Transverse colon (tissue), 4 donors: Measurements from ENCODE around the gene PRKG1.

Experiments used
- CTCF ChIP-seq, 5 experiments: fragments of 200-600 bp in 3 of 5; fragments of 450-650 bp in 2 of 5; sonication (generic) in 3 of 5; IDR thresholded peaks; 1 replicate in 2 of 5; 2 replicates in 3 of 5; pipeline ENCODE4 v1.5.1; 2016 to 2017; ENCODE audit warnings: antibody characterized with exemption in 5 of 5, inconsistent platforms in 3 of 5, mild to moderate bottlenecking in 2 of 5, moderate library complexity in 1 of 5
- EP300 ChIP-seq: sonication (generic); formaldehyde crosslinking; IDR thresholded peaks from one replicate; pipeline ENCODE4 v1.6.1; 2017; ENCODE audit warnings: antibody characterized with exemption, low read depth
- POLR2A ChIP-seq: fragments of 450-650 bp; IDR thresholded peaks from one replicate; pipeline ENCODE4 v1.6.1; 2016; ENCODE audit warnings: antibody characterized with exemption, mild to moderate bottlenecking, moderate library complexity
- POLR2AphosphoS5 ChIP-seq, 3 donors: sonication (generic); formaldehyde crosslinking; IDR thresholded peaks; one replicate each; pipeline ENCODE4 v1.6.1; 2016; ENCODE audit warnings: antibody characterized with exemption in 3 of 3

GRCh38 chr10:51694086-51694768 is 619.9 kb downstream of the PRKG1 start:
- TF ChIP-seq CTCF (IDR thresholded peaks at IDR 0.05), result no peak
- TF ChIP-seq POLR2AphosphoS5 (IDR thresholded peaks at IDR 0.05), result no peak
- TF ChIP-seq EP300, result no peak
- TF ChIP-seq POLR2A, result no peak
